Measurements from ENCODE around the gene GRK1.
"Not testable (repeated sequence)": the region's sequence is repeated elsewhere in the genome, so short reads cannot be mapped to it uniquely, and the experiment has no call there.

The GRK1 gene

DNA sequence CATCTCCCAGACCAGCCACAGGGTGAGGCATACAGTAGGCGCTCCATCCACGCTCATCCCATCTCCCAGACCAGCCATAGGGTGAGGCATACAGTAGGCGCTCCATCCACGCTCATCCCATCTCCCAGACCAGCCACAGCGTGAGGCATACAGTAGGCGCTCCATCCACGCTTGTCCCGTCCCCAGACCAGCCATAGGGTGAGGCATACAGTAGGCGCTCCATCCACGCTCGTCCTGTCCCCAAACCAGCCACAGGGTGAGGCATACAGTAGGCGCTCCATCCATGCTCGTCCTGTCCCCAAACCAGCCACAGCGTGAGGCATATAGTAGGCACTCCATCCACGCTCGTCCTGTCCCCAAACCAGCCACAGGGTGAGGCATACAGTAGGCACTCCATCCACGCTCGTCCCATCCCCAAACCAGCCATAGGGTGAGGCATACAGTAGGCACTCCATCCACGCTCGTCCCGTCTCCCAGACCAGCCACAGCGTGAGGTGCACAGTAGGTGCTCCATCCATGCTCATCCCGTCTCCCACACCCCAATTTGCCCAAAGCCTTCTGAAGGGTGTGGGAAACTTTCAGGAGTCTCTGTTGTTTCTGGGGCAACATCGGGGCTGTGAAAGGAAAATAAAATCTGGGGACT lies 78.6 kb downstream of the GRK1 start:
- not testable (repeated sequence) for DNase-seq

DNA sequence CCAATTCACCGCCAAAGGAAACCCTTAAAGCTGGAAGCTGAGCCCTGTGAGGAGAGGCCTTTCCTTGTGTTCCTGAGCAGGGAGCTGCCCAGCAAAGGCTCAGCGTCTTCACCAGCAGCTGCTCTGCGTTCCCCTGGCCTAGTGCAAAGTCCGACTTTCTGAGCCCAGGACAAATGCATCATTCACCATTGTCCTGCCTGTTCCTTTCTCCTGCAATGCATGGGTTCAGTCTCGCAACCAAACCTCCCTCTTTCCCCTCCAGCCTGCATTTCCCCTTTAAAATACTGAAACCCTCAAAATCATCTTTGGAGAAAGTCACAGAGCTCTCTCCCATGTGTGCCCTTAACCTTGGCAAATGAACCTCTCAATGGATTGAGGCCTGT lies 79.1 kb downstream of the GRK1 start:
- DNase-seq: no peak

DNA sequence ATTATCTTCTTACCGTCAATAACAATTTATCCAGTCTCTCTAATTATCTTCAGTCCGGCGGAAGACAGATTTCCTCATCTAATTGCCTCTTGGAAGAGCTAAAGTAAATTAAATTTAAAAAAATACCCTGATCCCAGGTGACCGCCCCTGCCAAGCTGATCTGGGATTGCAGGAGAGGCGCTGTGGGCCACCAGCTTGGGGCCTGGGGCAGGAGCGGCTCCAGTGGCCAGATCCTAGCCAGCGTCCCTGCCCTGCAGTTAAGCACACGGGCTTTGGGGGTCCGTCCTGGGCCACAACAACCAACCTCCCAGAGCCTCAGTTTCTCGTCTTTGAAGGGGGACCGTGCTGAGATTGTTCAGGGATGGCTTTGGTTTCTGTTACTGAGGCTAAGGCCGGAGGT lies 79.7 kb downstream of the GRK1 start:
- no peak for DNase-seq

DNA sequence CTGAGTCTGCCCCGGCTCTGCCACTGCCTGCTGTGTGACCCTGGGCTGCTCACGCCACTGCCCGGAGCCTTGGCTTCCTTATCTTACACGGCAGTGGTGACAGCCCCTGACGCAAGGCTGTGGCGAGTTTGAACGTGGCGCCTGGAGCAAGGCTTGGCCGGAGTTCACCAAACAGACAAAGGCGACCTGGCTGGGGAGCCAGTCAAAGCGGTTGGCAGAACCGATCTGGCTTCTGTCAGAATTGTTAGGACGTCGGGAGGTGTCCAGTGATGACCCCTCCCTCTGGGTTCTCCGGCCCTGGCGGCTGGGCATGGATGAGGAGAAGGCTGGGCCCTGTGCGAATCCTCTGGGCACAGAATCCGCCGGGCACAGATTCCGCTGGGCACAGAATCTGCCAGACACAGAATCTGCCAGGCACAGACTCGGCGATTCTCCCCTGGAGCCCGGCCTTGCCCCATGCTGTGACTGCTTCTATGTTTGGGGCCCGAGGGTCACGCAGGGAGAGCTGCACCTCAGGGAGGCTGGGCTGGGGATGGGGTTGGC lies 80.3 kb downstream of the GRK1 start:
- no peak for DNase-seq

DNA sequence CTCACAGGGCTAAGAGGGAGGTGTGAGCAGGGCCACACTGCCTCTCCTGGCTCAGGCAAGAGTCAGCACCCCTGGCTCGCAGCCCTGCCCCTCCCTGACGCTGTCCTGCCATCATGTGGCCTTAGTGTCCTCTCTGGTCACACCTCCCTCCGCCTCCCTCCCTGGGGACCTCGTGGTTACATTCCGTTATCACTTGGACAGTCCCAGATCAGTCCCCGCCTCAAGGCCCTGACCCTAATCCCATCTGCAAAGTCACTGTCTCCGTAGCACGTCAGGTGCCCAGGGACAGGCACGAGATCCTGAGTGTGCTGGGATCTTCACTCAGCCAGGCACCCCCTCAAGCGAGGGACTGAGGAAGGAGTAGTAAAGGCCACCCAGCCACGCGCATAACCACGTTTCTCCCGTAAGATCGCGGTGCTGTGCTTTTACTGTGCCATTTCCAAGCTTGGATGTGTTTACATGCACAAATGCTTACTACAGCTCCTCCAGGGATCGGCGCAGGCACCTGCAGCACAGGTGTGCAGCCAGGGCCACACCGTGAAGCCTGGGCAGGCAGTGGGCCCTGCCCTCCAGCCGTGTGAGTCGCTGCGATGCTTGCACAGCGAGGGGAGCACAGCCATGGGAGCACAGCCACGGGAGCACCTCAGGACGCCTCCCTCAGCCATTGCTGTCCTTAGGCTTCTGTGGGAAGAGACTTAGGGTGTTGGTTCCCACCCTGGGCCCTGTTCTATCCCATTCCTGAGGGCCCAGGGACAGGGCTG lies 81.3 kb downstream of the GRK1 start:
- DNase-seq: no peak

DNA sequence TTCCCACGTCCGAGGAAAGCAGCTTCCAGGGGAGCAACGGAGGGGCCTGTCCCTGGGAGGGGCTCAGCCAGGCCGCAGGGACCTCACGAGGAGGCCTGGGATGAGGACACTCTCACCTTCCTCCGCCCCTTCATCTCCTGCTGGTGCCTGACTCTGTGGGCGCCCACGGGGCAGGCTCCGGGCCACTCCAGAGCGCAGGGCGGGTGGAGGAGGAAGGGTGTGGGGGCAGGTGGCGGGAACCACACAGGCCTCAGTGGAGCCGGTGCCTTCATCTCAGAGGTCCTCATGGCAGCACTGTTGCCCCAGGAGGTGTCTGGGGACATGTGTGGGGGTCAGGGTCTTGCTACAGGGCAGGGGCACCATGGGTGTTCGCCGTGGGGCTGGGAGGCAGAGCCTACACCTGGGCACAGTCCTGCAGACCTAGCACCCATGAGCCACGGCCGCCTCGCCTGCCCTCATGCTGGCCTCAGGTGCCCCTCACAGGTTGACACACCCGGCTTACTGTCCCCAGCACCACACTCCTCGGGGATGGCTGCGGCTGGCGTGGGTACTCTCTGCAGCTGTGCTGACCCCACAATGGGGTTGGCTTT lies 81.9 kb downstream of the GRK1 start:
- no peak for DNase-seq

DNA sequence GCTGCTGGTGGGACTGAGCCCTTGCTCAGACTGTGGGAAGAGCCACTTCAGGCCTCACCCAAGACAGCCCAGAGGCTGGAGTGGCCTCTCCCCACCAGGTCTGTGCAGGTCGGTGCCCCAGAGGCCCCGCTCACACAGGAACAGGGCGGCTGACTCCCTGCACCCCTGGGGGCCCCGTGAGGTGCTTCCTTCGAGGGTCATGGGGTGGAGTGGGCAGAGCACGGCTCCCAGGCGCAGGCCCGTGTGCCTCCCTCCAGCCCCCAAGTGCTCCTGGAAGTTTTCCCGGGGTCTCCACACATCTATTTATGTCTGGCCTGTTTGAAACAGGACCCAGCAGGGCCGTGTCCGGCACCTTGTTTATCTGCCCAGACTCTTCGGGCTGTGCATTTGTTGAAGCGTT lies 82.5 kb downstream of the GRK1 start:
- DNase-seq: no peak

DNA sequence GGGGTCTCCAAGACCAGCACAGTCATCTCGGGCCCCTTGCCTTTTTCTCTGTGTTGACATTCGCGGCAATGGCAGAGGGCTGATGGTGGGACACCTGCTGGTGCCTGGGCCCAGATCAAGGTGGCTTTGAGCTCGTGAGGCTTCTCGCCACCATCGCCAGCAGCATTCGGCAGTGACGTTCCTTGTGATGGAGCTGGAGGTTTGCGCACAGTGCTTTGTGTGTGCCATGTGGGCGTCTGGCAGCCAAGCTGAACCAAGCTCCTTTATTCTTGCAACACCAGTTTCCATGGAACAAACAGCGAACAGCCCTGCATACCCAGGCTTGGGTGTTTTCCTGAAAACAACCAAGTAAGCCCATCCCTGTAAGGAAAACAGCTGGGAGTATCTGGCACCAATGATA lies 82.9 kb downstream of the GRK1 start:
- DNase-seq: no peak

DNA sequence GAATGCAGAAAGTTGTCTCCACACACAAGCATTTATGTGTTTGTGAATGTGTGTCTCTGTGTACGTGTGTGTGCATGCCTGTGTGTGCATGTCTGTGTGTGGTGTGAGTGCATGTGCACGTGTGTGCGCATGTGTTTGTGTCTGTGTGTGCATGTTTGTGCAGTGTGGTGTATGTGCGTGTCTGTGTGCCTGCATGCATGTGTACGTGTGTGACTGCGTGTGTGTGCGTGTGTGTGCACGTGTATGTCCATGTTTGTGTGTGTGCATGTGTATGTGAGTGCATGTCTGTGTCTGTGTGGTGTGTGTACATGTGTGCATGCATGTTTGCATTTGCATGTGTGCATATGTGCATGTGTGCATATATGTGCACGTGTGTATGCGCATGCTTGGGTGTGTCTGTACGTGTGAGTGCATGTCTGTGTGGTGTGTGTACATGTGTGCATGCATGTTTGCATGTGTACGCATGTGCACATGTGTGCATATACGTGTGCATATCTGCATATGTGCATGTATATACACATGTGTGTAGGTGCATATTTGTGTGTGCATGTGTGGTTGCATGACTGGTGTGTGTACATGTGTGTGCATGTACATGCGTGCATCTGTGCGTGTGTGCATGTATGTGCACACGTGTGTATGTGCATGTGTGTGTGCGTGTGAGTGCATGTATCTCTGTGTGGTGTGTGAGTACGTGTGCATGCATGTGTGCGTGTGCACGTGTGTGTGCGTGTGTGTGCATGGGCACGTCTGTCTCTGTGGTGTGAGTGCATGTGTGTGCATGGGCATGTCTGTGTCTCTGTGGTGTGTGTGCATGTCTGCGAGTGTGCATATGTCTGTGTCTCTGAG lies 83.8 kb downstream of the GRK1 start:
- DNase-seq: no peak

DNA sequence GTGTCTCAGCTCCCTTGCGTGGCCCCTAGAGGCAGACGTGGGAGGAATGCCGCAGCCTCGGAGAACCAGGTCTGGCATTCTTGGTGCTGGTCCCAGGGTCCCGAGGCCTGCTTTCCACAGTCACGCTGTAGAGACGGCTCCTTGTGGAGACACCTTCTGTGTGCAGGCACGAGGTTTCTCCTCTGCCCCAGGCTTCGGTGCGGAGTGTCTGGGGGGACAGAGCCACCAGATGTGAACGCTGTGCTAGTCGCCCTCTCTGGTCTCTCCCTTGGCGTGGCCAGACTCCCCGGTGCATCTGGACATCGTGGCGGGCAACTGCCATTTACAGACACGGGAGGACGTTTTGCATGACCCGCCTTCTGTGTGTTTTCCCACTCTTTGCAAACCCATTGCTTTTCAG lies 84.5 kb downstream of the GRK1 start:
- DNase-seq: no peak

DNA sequence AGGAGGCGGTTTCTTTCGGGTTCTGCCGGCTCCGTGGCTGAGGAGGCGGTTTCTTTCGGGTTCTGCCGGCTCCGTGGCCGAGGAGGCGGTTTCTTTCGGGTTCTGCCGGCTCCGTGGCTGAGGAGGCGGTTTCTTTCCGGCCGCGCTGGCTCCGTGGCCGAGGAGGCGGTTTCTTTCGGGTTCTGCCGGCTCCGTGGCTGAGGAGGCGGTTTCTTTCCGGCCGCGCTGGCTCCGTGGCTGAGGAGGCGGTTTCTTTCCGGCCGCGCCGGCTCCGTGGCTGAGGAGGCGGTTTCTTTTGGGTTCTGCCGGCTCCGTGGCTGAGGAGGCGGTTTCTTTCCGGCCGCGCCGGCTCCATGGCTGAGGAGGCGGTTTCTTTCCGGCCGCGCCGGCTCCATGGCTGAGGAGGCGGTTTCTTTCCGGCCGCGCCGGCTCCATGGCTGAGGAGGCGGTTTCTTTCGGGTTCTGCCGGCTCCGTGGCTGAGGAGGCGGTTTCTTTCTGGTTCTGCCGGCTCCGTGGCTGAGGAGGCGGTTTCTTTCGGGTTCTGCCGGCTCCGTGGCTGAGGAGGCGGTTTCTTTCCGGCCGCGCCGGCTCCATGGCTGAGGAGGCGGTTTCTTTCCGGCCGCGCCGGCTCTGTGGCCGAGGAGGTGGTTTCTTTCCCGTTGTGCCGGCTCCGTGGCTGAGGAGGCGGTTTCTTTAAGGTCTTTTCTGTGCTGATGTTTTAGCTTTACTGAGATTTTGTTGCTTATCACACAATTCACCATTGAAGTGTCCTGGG lies 85.4 kb downstream of the GRK1 start:
- not testable (repeated sequence) for DNase-seq

DNA sequence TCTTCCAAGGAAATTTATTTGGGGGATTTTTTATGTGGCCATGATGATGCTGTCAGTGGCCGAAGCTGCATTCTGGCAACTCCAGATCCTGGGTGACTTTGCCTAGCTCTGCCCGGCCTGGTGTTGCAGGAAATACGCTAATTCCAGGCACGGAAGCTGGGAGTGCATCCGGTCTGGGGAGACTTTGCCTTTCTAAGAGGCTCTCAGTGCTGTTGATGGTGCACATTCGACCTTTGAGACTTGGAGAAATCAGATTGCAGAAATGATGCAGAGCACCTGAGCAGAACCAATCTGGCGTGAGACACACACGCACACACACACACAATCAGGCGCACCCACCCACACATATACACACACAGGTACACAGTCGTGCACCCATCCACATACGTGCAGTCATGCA lies 86.2 kb downstream of the GRK1 start:
- DNase-seq: no peak

DNA sequence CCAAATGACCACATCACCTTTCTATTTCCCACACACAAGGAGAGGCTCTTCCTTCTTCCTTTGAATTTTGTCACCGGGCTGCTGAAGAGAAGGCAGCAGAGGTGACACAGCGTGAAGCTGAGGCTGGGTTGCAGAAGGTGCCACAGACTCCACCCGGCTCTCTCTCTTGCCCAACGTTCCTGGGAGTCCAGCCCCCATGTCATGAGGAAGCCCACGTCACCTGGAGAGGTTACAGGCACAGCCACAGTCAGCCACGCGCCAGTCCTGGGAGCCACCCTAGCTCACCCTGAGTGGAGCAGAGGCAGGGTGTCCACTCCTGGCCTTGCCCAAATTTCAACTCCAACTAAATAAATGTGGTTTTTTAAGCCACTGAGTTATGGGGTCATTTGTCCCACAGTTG lies 87.2 kb downstream of the GRK1 start:
- DNase-seq: no peak

DNA sequence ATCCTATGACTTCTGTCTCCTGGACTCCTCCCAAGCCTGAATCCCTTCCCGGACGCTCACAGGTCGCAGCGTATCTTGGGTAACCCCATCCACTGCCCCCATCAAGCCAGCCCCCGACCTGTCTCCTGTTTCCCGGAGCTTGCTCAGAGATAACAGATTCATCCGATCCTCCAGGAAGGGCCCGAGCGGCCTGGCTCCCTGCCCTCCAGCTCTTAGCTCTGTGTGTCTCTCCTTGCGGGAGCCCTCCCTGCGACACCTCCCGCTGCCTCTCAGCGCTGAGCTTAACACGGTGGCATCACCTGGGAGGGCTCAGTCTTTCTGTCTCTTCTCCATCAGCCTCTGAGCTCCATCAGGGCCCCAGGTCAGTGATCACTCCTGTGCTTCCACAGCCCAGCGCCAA lies 87.7 kb downstream of the GRK1 start:
- DNase-seq: no peak

DNA sequence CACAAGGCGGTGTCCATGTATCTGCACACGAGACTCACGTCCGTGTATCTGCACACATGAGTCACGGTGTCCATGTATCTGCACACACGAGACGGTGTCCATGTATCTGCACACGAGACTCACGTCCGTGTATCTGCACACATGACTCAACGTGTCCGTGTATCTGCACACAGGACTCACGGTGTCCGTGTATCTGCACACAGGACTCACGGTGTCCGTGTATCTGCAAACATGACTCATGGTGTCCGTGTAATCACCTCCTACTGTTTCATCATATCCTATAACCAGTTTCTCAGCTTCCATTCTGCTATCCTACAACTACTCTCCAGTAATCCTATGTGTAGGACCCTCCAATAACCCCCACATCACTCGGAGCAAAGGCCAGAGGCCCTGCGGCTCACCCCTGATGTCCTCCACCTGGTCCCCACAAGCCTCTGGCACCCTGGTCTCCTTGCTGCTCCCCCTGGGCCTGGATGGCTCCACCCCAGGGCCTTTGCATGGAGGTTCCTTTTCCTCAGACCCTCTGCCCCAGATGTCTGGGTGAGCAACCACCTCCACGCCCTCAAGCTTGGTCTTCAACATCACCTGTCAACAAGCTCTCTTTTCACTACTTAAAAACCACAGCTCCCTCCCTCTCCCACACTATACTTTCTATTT lies 89.5 kb downstream of the GRK1 start:
- no peak for DNase-seq

DNA sequence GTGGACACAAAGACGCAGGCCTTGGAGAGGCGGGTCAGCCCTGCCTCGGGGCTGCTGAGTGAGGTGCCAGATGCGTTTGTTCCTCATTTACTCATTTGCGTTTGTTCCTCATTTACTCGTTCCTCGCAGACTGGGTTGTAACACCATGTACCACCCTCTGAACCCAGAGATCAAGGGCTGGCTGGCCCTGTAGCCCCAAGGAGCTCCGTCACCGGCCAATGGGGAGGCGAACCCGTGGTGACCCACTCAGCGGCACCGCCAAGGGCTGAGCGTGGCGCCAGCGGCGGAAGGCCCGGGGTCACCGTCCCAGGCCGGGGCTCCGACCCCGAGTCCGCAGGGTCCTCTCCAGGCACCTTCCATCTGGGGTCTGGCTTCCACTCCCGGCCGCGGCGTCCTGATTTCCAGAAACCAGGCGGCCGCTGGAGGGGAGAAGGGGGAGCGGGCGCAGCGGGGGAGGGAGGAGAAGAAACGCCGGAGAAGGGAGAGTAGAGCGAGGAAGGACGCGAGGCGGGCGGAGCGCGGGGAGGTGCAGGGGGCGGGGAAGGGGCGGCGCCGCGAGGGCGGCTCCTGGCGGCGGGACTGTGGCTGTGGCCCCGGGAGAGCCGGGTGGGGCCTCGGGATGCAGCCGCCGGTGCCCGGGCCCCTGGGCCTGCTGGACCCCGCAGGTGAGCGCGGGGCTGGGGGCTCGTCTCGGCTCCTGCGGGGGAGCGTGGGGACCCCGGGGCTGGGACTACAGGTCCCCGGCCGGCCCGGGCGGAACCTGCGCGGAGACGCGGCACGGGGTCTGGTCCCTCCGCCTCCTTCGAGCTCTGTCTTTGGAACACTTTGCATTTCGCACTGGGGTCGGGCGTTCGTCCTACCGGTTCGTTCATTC lies 91.9 kb downstream of the GRK1 start, which contains the start of gene TMEM255B:
TSS of gene TMEM255B (plus strand) at position 576 of the 874 bp plus-strand sequence. CDS start at position 620, 44 bp downstream.
- DNase-seq: peak; percentile 66 to 79

DNA sequence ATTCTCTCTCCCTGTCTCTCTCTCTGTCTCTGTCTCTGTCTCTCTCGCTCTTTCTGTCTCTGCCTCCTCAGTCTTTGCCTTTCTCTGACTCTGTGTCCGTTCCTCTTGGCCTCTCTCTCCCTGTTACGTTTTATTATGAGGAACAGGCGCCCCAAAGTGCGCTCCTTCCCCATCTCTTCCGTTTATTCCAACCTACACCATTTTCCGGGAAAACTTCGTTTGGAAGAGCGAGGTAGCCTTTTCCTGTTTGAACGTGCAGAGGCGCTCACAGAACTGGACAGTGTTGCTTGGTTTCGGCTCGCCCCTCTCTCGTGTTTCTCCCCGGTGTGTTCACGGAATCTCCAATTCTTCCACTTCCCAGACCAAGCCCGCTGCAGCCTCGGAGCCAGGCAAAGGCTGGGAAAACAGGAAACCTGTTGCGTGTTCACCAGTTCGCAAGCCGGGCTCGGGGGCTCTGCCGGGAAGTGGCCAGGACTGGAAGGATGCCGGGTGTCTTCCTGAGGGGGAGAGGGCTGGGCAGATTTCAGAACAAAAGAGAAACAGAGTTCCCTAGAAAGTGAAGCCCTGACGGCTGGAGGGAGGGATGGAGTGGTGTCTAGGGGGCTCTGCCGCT lies 92.6 kb downstream of the GRK1 start:
- DNase-seq: no peak

DNA sequence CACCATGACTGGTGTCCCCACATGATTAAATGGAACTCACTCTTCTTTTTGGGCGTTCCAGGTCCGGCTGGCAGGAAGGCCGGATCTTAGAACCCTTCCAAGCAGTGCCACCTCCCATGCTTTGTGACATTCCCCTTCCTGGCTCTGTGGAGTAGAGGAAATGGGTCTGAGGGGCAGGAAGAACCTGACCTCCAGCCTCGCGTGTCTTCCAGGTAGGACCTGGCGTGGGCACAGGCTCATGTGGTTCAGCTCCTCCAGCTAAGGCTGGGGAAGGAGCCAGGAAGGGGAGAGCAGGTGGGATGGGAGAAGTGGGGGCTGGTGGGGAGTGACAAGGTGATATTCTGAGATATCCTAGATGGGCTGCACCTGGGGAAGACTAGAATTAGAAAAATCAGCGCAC lies 94.1 kb downstream of the GRK1 start:
- no peak for DNase-seq

DNA sequence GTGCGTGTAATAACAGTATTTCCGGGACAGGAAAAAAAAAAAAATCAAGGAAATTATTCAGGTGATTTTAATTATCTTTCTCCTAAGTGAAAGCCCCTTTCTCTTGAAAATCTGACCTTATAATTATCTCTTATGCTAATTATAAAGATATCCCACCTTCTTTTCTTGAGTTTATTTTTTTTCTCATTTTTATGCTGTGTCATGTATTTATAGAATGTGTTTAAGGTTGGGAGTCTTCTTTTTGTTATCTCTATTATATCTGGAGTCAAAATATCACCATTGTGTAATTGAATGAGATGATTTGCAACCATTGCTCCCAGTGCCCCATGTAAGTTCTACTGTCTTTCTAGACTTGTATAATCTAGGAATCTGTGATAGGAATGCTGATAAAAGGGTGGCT lies 95.1 kb downstream of the GRK1 start:
- DNase-seq: no peak

DNA sequence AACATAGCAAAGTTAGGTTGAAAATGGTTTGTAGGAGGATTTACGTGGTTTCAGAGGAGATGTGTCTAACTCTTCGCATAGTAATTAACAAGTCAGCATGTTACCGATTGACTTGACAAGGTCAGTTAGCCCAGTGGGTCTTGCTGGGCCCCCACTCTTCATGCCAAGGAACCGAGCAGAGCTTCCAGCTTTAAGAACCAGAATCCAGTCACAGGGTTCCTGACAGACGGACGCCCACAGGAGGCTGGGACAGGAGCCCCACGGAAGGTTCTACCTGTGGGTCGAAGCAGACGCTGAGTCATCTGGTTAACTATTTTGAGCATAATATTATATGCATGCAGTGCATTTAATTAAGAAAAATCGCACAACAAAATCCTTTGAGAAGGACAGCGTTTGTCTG lies 95.5 kb downstream of the GRK1 start:
- DNase-seq: no peak

Data from stimulated activated CD4-positive, alpha-beta T cell treated with anti-CD3 and anti-CD28 coated beads, Interleukin-4, amount 100 ng/mL, for 4 hours (primary cell).